Liver (tissue), 9 donors: ENCODE data around the gene PCSK4. TPM values are rescaled to one million over a fixed set of nuclear protein-coding genes. Genes with fewer than 3 reads are reported as not detected.

Experiments used
- DNase-seq: peaks from one replicate; pipeline ENCODE4 v3.0.0-alpha.2; 2017; ENCODE audit warnings: low spot score
- H3K27ac ChIP-seq, 2 donors: one replicate each; pipeline ENCODE4 v1.7.0; 2013; ENCODE audit warnings: inconsistent platforms in 2 of 2, low read length in 2 of 2, control low read depth in 1 of 2, low read depth in 1 of 2, mild to moderate bottlenecking in 1 of 2
- H3K27me3 ChIP-seq, 4 donors: one replicate each; pipeline versions ENCODE4 v1.6.1 to v1.7.0; 2013; ENCODE audit warnings: low read length in 3 of 4, inconsistent platforms in 1 of 4, mild to moderate bottlenecking in 1 of 4, moderate library complexity in 1 of 4; ENCODE audit not compliant: control insufficient read depth in 4 of 4, insufficient read depth in 4 of 4
- H3K36me3 ChIP-seq, 4 donors: one replicate each; pipeline versions ENCODE4 v1.6.1 to v1.7.0; 2013; ENCODE audit warnings: low read length in 3 of 4, mild to moderate bottlenecking in 3 of 4, low read depth in 1 of 4, moderate library complexity in 1 of 4; ENCODE audit not compliant: control insufficient read depth in 4 of 4, insufficient read depth in 3 of 4
- H3K4me1 ChIP-seq, 4 donors: one replicate each; pipeline versions ENCODE4 v1.6.1 to v1.7.0; 2013; ENCODE audit warnings: low read length in 3 of 4, mild to moderate bottlenecking in 3 of 4, moderate library complexity in 1 of 4; ENCODE audit not compliant: control insufficient read depth in 4 of 4, insufficient read depth in 4 of 4
- H3K4me3 ChIP-seq, 3 donors: one replicate each; pipeline versions ENCODE4 v1.6.1 to v1.7.0; 2013; ENCODE audit warnings: low read length in 3 of 3, control low read depth in 1 of 3, low read depth in 1 of 3, mild to moderate bottlenecking in 1 of 3
- H3K9ac ChIP-seq, 2 donors: one replicate each; pipeline ENCODE4 v1.7.0; 2013; ENCODE audit warnings: low read length in 2 of 2, mild to moderate bottlenecking in 2 of 2, moderate library complexity in 2 of 2, control low read depth in 1 of 2, low read depth in 1 of 2
- H3K9me3 ChIP-seq, 4 donors: one replicate each; pipeline versions ENCODE4 v1.6.1 to v1.7.0; 2013; ENCODE audit warnings: low read length in 3 of 4; ENCODE audit not compliant: control insufficient read depth in 4 of 4
- EGR1 ChIP-seq, 2 donors: IDR thresholded peaks; 2 replicates each; pipeline ENCODE4 v1.6.1; 2016 to 2018; ENCODE audit warnings: antibody characterized with exemption in 2 of 2, low read depth in 2 of 2
- FOXA1 ChIP-seq: IDR thresholded peaks from 2 replicates; pipeline ENCODE4 v1.6.1; 2016; ENCODE audit warnings: antibody characterized with exemption
- FOXA2 ChIP-seq: IDR thresholded peaks from 2 replicates; pipeline ENCODE4 v1.6.1; 2016; ENCODE audit warnings: antibody characterized with exemption
- GABPA ChIP-seq, 2 donors: IDR thresholded peaks in 1 of 2; conservative IDR thresholded peaks in 1 of 2; 2 replicates each; pipeline ENCODE4 v1.6.1; 2016; ENCODE audit warnings: antibody characterized with exemption in 2 of 2, mild to moderate bottlenecking in 1 of 2, moderate library complexity in 1 of 2
- HNF4G ChIP-seq: IDR thresholded peaks from 2 replicates; pipeline ENCODE4 v1.6.1; 2016; ENCODE audit warnings: antibody characterized with exemption
- RAD21 ChIP-seq, 2 donors: IDR thresholded peaks; 2 replicates each; pipeline ENCODE4 v1.6.1; 2016; ENCODE audit warnings: antibody characterized with exemption in 2 of 2, mild to moderate bottlenecking in 2 of 2
- RXRA ChIP-seq, 2 donors: IDR thresholded peaks; 2 replicates each; pipeline ENCODE4 v1.6.1; 2017 to 2018; ENCODE audit warnings: antibody characterized with exemption in 2 of 2, mild to moderate bottlenecking in 1 of 2
- TAF1 ChIP-seq: conservative IDR thresholded peaks from 2 replicates; pipeline ENCODE4 v1.6.1; 2016; ENCODE audit warnings: antibody characterized with exemption, mild to moderate bottlenecking
- WGBS: extraction: QIAGEN DNeasy Blood & Tissue Kit; methylation state at CpG from one replicate; pipeline ENCODE4 v1.1.7; 2013; 5-methylcytosine and 5-hydroxymethylcytosine counted together
- polyA plus RNA-seq, 2 donors: library from polyadenylated mRNA; stranded (reverse) in 1 of 2; unstranded in 1 of 2; fragments of 200-250 nt in 1 of 2; fragments of >200 nt in 1 of 2; fragmentation: Nextera tagmentation in 1 of 2; extraction: Ambion mirVana in 1 of 2; gene quantifications; one replicate each; pipeline versions ENCODE4 v1.2.1 to v1.2.3, GENCODE V29; 2013 to 2015
- total RNA-seq, 2 donors: library from RNA; depleted of rRNA; stranded (reverse); fragments of >200 nt; gene quantifications; one replicate each; pipeline ENCODE4 v1.2.3, GENCODE V29; 2014
- TF ChIP-seq, protein P1 (sequence below): IDR thresholded peaks from 2 replicates; pipeline ENCODE4 v1.6.1; 2016; ENCODE audit warnings: antibody characterized with exemption
- TF ChIP-seq, protein P2 (sequence below): IDR thresholded peaks from 2 replicates; pipeline ENCODE4 v1.6.1; 2016; ENCODE audit warnings: antibody characterized with exemption
- TF ChIP-seq, protein P3 (sequence below): IDR thresholded peaks from 2 replicates; pipeline ENCODE4 v1.6.1; 2016; ENCODE audit warnings: antibody characterized with exemption
- TF ChIP-seq, protein P4 (sequence below): fragments of 150-350 bp; IDR thresholded peaks from 2 replicates; pipeline ENCODE4 v1.5.1; 2017; ENCODE audit warnings: improper control_type of control experiment, low read depth, low read length; ENCODE audit not compliant: missing input control
- TF ChIP-seq, protein P5 (sequence below): IDR thresholded peaks from 2 replicates; pipeline ENCODE4 v1.6.1; 2016; ENCODE audit warnings: antibody characterized with exemption, mild to moderate bottlenecking
- donor health status: healthy.
- donor health status: healthy.
- donor health status: healthy.
- donor health status: healthy.
- donor health status: healthy.

PCSK4 gene
- total and polyA plus RNA-seq, 4 donors = 0.60 to 2.6 (median 1.9) TPM

DNA sequence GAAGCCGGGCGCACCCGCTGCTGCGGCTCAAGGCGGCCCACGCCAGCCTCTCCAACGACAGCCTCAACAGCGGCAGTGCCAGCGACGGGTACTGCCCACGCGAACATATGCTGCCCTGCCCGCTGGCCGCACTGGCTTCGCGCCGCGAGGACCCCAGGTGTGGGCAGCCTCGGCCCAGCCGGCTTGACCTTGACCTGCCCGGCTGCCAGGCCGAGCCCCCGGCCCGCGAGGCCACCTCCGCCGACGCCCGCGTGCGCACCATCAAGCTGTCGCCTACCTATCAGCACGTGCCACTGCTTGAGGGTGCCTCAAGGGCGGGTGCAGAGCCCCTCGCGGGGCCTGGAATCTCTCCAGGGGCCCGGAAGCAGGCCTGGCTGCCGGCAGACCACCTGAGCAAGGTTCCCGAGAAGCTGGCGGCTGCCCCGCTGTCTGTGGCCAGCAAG lies 24.1 kb downstream of the PCSK4 start:
- H3K27me3 ChIP-seq = peaks cover 0 to 11% (median 5%) of the 10 kb centered on the region in 4 donors
- 63% methylated on average over 41 of the region's 41 CpGs for WGBS
- no peak overlapping the region for H3K4me3 ChIP-seq
- no peaks in the 10 kb centered on the region for H3K36me3 ChIP-seq
- H3K9ac ChIP-seq = no peak overlapping the region
- no peaks in the 10 kb centered on the region for H3K9me3 ChIP-seq
- H3K27ac ChIP-seq = no peak overlapping the region
- peaks cover 25 to 52% (median 41%) of the 10 kb centered on the region in 4 donors for H3K4me1 ChIP-seq
- no peak for DNase-seq
- no peak for TF ChIP-seq EGR1 (IDR thresholded peaks at IDR 0.05; ENCODE audit: low read depth in 2 of 2)

DNA sequence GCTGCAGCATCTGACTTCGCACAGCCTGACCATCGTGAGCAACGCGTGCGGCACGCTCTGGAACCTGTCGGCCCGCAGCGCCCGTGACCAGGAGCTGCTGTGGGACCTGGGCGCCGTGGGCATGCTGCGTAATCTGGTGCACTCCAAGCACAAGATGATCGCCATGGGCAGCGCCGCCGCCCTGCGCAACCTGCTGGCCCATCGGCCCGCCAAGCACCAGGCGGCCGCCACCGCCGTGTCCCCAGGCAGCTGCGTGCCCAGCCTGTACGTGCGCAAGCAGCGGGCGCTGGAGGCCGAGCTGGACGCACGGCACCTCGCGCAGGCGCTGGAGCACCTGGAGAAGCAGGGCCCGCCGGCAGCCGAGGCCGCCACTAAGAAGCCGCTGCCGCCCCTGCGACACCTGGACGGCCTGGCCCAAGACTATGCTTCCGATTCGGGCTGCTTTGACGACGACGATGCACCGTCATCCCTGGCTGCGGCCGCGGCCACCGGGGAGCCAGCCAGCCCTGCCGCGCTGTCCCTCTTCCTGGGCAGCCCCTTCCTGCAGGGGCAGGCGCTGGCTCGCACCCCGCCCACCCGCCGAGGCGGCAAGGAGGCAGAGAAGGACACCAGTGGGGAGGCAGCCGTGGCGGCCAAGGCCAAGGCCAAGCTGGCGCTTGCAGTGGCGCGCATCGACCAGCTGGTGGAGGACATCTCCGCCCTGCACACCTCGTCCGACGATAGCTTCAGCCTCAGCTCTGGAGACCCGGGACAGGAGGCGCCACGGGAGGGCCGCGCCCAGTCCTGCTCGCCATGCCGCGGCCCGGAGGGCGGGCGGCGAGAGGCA lies 24.7 kb downstream of the PCSK4 start:
- WGBS = 54% methylated on average over 83 of the region's 83 CpGs
- peaks cover 18 to 45% (median 35%) of the 10 kb centered on the region in 4 donors for H3K4me1 ChIP-seq

More for the DNA sequence above, 24.7 kb downstream of the PCSK4 start:
- H3K4me3 ChIP-seq = no peak overlapping the region
- H3K36me3 ChIP-seq = no peaks in the 10 kb centered on the region
- TF ChIP-seq, protein P1, sequence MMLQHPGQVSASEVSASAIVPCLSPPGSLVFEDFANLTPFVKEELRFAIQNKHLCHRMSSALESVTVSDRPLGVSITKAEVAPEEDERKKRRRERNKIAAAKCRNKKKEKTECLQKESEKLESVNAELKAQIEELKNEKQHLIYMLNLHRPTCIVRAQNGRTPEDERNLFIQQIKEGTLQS = no peak
- TF ChIP-seq EGR1 (IDR thresholded peaks at IDR 0.05; ENCODE audit: low read depth in 2 of 2) (no peak), FOXA1 (no peak), TAF1 (no peak), RAD21 (IDR thresholded peaks at IDR 0.05) (peak in 1 of 2 donors; percentile 62), FOXA2 (no peak), GABPA (IDR thresholded peaks at IDR 0.05 in 1 of 2, conservative IDR thresholded peaks at IDR 0.05 in 1 of 2) (no peak), RXRA (IDR thresholded peaks at IDR 0.05) (no peak), HNF4G (no peak)
- TF ChIP-seq, protein P2, sequence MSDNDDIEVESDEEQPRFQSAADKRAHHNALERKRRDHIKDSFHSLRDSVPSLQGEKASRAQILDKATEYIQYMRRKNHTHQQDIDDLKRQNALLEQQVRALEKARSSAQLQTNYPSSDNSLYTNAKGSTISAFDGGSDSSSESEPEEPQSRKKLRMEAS = no peak
- TF ChIP-seq, protein P3, sequence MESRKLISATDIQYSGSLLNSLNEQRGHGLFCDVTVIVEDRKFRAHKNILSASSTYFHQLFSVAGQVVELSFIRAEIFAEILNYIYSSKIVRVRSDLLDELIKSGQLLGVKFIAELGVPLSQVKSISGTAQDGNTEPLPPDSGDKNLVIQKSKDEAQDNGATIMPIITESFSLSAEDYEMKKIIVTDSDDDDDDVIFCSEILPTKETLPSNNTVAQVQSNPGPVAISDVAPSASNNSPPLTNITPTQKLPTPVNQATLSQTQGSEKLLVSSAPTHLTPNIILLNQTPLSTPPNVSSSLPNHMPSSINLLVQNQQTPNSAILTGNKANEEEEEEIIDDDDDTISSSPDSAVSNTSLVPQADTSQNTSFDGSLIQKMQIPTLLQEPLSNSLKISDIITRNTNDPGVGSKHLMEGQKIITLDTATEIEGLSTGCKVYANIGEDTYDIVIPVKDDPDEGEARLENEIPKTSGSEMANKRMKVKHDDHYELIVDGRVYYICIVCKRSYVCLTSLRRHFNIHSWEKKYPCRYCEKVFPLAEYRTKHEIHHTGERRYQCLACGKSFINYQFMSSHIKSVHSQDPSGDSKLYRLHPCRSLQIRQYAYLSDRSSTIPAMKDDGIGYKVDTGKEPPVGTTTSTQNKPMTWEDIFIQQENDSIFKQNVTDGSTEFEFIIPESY = no peak
- TF ChIP-seq, protein P4, sequence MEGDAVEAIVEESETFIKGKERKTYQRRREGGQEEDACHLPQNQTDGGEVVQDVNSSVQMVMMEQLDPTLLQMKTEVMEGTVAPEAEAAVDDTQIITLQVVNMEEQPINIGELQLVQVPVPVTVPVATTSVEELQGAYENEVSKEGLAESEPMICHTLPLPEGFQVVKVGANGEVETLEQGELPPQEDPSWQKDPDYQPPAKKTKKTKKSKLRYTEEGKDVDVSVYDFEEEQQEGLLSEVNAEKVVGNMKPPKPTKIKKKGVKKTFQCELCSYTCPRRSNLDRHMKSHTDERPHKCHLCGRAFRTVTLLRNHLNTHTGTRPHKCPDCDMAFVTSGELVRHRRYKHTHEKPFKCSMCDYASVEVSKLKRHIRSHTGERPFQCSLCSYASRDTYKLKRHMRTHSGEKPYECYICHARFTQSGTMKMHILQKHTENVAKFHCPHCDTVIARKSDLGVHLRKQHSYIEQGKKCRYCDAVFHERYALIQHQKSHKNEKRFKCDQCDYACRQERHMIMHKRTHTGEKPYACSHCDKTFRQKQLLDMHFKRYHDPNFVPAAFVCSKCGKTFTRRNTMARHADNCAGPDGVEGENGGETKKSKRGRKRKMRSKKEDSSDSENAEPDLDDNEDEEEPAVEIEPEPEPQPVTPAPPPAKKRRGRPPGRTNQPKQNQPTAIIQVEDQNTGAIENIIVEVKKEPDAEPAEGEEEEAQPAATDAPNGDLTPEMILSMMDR = peak; percentile 49
- TF ChIP-seq, protein P5, sequence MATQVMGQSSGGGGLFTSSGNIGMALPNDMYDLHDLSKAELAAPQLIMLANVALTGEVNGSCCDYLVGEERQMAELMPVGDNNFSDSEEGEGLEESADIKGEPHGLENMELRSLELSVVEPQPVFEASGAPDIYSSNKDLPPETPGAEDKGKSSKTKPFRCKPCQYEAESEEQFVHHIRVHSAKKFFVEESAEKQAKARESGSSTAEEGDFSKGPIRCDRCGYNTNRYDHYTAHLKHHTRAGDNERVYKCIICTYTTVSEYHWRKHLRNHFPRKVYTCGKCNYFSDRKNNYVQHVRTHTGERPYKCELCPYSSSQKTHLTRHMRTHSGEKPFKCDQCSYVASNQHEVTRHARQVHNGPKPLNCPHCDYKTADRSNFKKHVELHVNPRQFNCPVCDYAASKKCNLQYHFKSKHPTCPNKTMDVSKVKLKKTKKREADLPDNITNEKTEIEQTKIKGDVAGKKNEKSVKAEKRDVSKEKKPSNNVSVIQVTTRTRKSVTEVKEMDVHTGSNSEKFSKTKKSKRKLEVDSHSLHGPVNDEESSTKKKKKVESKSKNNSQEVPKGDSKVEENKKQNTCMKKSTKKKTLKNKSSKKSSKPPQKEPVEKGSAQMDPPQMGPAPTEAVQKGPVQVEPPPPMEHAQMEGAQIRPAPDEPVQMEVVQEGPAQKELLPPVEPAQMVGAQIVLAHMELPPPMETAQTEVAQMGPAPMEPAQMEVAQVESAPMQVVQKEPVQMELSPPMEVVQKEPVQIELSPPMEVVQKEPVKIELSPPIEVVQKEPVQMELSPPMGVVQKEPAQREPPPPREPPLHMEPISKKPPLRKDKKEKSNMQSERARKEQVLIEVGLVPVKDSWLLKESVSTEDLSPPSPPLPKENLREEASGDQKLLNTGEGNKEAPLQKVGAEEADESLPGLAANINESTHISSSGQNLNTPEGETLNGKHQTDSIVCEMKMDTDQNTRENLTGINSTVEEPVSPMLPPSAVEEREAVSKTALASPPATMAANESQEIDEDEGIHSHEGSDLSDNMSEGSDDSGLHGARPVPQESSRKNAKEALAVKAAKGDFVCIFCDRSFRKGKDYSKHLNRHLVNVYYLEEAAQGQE = no peak
- no peaks in the 10 kb centered on the region for H3K9me3 ChIP-seq
- no peak for DNase-seq
- no peak overlapping the region for H3K9ac ChIP-seq
- H3K27me3 ChIP-seq = peaks cover 0 to 11% (median 3%) of the 10 kb centered on the region in 4 donors
- no peak overlapping the region for H3K27ac ChIP-seq
